H1 (cell line): ENCODE data around the gene SVIL. TPM values are rescaled to one million over a fixed set of nuclear protein-coding genes. Genes with fewer than 3 reads are reported as not detected.

Source experiments
- CTCF ChIA-PET: fragments of 300-600 bp; sonication (Branson Sonifier 250); formaldehyde crosslinking; loops from one replicate; lab custom pipeline; 2021; ENCODE audit not compliant: partially characterized antibody; lab: Charles Lee
- POLR2A ChIA-PET: fragments of 300-600 bp; sonication (Branson Sonifier 250); formaldehyde crosslinking; loops from one replicate; lab custom pipeline; 2021; ENCODE audit warnings: inconsistent platforms; ENCODE audit not compliant: partially characterized antibody; lab: Charles Lee
- DNase-seq, 2 experiments: peaks; one replicate each; pipeline versions ENCODE4 v3.0.0 to v3.0.0-alpha.2; 2010 to 2022; ENCODE audit warnings: low spot score in 2 of 2, low read depth in 1 of 2, mixed read lengths in 1 of 2
- FAIRE-seq: peaks from 2 replicates; lab custom pipeline; 2011; peaks lifted over from hg19 to GRCh38; lab: Jason Lieb, UNC
- H2AFZ ChIP-seq: 2 replicates; pipeline ENCODE4 v1.8.1; 2012; ENCODE audit warnings: low read length, inconsistent platforms
- H2AK5ac ChIP-seq: 2 replicates; pipeline ENCODE4 v1.6.1; 2013; ENCODE audit warnings: low read depth, low read length
- H2BK120ac ChIP-seq: replicated peaks from 2 replicates; pipeline ENCODE3; 2013; ENCODE audit warnings: low read depth, low read length, inconsistent platforms
- H2BK12ac ChIP-seq: 2 replicates; pipeline ENCODE4 v1.6.1; 2013; ENCODE audit warnings: low read depth, low read length
- H2BK15ac ChIP-seq: 2 replicates; pipeline ENCODE4 v1.6.1; 2013; ENCODE audit warnings: low read length
- H2BK20ac ChIP-seq: 2 replicates; pipeline ENCODE4 v1.6.1; 2013; ENCODE audit warnings: low read length
- H2BK5ac ChIP-seq: 2 replicates; pipeline ENCODE4 v1.6.1; 2013; ENCODE audit warnings: low read depth, low read length
- H3K14ac ChIP-seq: 2 replicates; pipeline ENCODE4 v1.6.1; 2013; ENCODE audit warnings: inconsistent platforms; ENCODE audit not compliant: insufficient read length
- H3K18ac ChIP-seq: 2 replicates; pipeline ENCODE4 v1.6.1; 2013; ENCODE audit warnings: low read length; ENCODE audit errors: extremely low read depth
- H3K23ac ChIP-seq: 2 replicates; pipeline ENCODE4 v1.6.1; 2013; ENCODE audit warnings: inconsistent platforms; ENCODE audit not compliant: insufficient read length
- H3K23me2 ChIP-seq: 2 replicates; pipeline ENCODE4 v1.6.1; 2013; ENCODE audit warnings: low read depth, low read length
- H3K27ac ChIP-seq: 2 replicates; pipeline ENCODE4 v1.6.1; 2011; ENCODE audit warnings: low read depth, low read length, inconsistent platforms
- H3K27me3 ChIP-seq, 4 experiments: replicated peaks in 1 of 4; 1 replicate in 1 of 4; 2 replicates in 3 of 4; pipeline versions ENCODE4 v1.6.1 to v1.8.1; 2011 to 2013; ENCODE audit warnings: low read length in 3 of 4, mild to moderate bottlenecking in 3 of 4, inconsistent platforms in 2 of 4, mixed read lengths in 2 of 4, moderate library complexity in 1 of 4; ENCODE audit not compliant: control insufficient read depth in 3 of 4, insufficient read depth in 3 of 4; ENCODE audit errors: extremely low read depth in 1 of 4
- H3K36me3 ChIP-seq, 4 experiments: 2 replicates each; pipeline versions ENCODE4 v1.6.1 to v1.8.1; 2011 to 2013; ENCODE audit warnings: mild to moderate bottlenecking in 4 of 4, low read length in 3 of 4, moderate library complexity in 2 of 4, control low read depth in 1 of 4, inconsistent platforms in 1 of 4; ENCODE audit not compliant: insufficient read depth in 4 of 4, control insufficient read depth in 2 of 4
- H3K4ac ChIP-seq: replicated peaks from 2 replicates; pipeline ENCODE3; 2013; ENCODE audit warnings: low read length, low read depth, mixed read lengths, inconsistent platforms; ENCODE audit not compliant: insufficient read length
- H3K4me1 ChIP-seq, 4 experiments: replicated peaks in 1 of 4; 1 replicate in 1 of 4; 2 replicates in 3 of 4; pipeline versions ENCODE4 v1.6.1 to v1.8.1; 2011 to 2013; ENCODE audit warnings: low read length in 3 of 4, inconsistent platforms in 2 of 4, mixed read lengths in 1 of 4; ENCODE audit not compliant: insufficient read depth in 4 of 4, control insufficient read depth in 3 of 4
- H3K4me2 ChIP-seq, 2 experiments: 2 replicates each; pipeline versions ENCODE4 v1.6.1 to v1.8.1; 2011 to 2013; ENCODE audit warnings: low read depth in 2 of 2, low read length in 2 of 2, control low read depth in 1 of 2, inconsistent platforms in 1 of 2, mild to moderate bottlenecking in 1 of 2; ENCODE audit not compliant: insufficient read depth in 1 of 2
- H3K4me3 ChIP-seq, 4 experiments: fragments of 200-600, 300-600 bp in 1 of 4; sonication (generic), shearing (Covaris generic), sonication (Bioruptor Twin) in 1 of 4; 2 replicates each; pipeline versions ENCODE4 v1.5.1 to v1.8.1; 2011 to 2016; ENCODE audit warnings: low read length in 4 of 4, low read depth in 3 of 4, control low read depth in 2 of 4, inconsistent platforms in 2 of 4, mild to moderate bottlenecking in 2 of 4, mixed read lengths in 1 of 4, moderate library complexity in 1 of 4; ENCODE audit not compliant: insufficient read depth in 2 of 4; ENCODE audit errors: extremely low read depth in 1 of 4
- H3K56ac ChIP-seq: replicated peaks from 2 replicates; pipeline ENCODE3; 2013; ENCODE audit warnings: low read depth, mild to moderate bottlenecking, mixed read lengths, low read length, inconsistent platforms; ENCODE audit not compliant: insufficient read length
- H3K79me1 ChIP-seq: 2 replicates; pipeline ENCODE4 v1.6.1; 2013; ENCODE audit warnings: low read depth, low read length, control low read depth
- H3K79me2 ChIP-seq, 2 experiments: 2 replicates each; pipeline versions ENCODE4 v1.6.1 to v1.8.1; 2012 to 2013; ENCODE audit warnings: low read length in 2 of 2, mild to moderate bottlenecking in 2 of 2, inconsistent platforms in 1 of 2; ENCODE audit not compliant: insufficient read depth in 2 of 2, control insufficient read depth in 1 of 2
- H3K9ac ChIP-seq, 4 experiments: replicated peaks in 1 of 4; 1 replicate in 1 of 4; 2 replicates in 3 of 4; pipeline versions ENCODE4 v1.6.1 to v1.8.1; 2011 to 2013; ENCODE audit warnings: low read depth in 3 of 4, low read length in 3 of 4, control low read depth in 2 of 4, mild to moderate bottlenecking in 2 of 4, moderate library complexity in 2 of 4, inconsistent platforms in 1 of 4; ENCODE audit errors: extremely low read depth in 1 of 4
- H3K9me3 ChIP-seq, 2 experiments: 2 replicates each; pipeline versions ENCODE4 v1.6.1 to v1.8.1; 2012 to 2013; ENCODE audit warnings: mild to moderate bottlenecking in 2 of 2, moderate library complexity in 2 of 2, control low read depth in 1 of 2, inconsistent platforms in 1 of 2, low read depth in 1 of 2, low read length in 1 of 2, mixed read lengths in 1 of 2; ENCODE audit not compliant: insufficient read depth in 2 of 2
- H4K20me1 ChIP-seq, 2 experiments: replicated peaks in 1 of 2; 2 replicates each; pipeline versions ENCODE3 to v1.8.1; 2011 to 2013; ENCODE audit warnings: inconsistent platforms in 2 of 2, low read length in 2 of 2, mild to moderate bottlenecking in 1 of 2; ENCODE audit not compliant: insufficient read depth in 2 of 2, control insufficient read depth in 1 of 2
- H4K5ac ChIP-seq: 2 replicates; pipeline ENCODE4 v1.6.1; 2013; ENCODE audit warnings: low read length, low read depth, mixed read lengths, inconsistent platforms; ENCODE audit not compliant: insufficient read length
- H4K8ac ChIP-seq: 2 replicates; pipeline ENCODE4 v1.8.0; 2013; ENCODE audit warnings: mild to moderate bottlenecking, moderate library complexity, low read length, inconsistent platforms; ENCODE audit not compliant: insufficient read depth; ENCODE audit errors: extremely low read depth
- H4K91ac ChIP-seq: replicated peaks from 2 replicates; pipeline ENCODE3; 2013; ENCODE audit warnings: low read length, mixed read lengths, inconsistent platforms; ENCODE audit not compliant: insufficient read length
- CHD1 ChIP-seq: IDR thresholded peaks from 2 replicates; pipeline ENCODE4 v1.6.1; 2012; ENCODE audit warnings: low read depth, low read length, improper control_type of control experiment
- CHD2 ChIP-seq: IDR thresholded peaks from 2 replicates; pipeline ENCODE4 v1.6.1; 2012; ENCODE audit warnings: low read length, improper control_type of control experiment
- CTBP2 ChIP-seq: IDR thresholded peaks from 2 replicates; pipeline ENCODE4 v1.7.0; 2011; ENCODE audit warnings: borderline replicate concordance, mild to moderate bottlenecking, moderate library complexity, mixed read lengths, low read length; ENCODE audit not compliant: insufficient read depth, insufficient read length
- EGR1 ChIP-seq: IDR thresholded peaks from 2 replicates; pipeline ENCODE4 v1.6.1; 2011; ENCODE audit warnings: low read depth, low read length, borderline replicate concordance
- GABPA ChIP-seq: IDR thresholded peaks from 2 replicates; pipeline ENCODE4 v1.6.1; 2011; ENCODE audit warnings: mild to moderate bottlenecking, low read length, moderate library complexity, borderline replicate concordance; ENCODE audit not compliant: insufficient read depth
- JUND ChIP-seq: IDR thresholded peaks from 2 replicates; pipeline ENCODE4 v1.6.1; 2011; ENCODE audit warnings: mild to moderate bottlenecking, improper control_type of control experiment, low read length
- NANOG ChIP-seq: IDR thresholded peaks from 2 replicates; pipeline ENCODE4 v1.6.1; 2011; ENCODE audit warnings: low read length, low read depth, mild to moderate bottlenecking, inconsistent platforms; ENCODE audit not compliant: insufficient read depth, poor library complexity, severe bottlenecking
- POLR2A ChIP-seq, 2 experiments: IDR thresholded peaks; 1 replicate in 1 of 2; 2 replicates in 1 of 2; pipeline ENCODE4 v1.6.1; 2011; ENCODE audit warnings: low read depth in 2 of 2, low read length in 2 of 2, mild to moderate bottlenecking in 2 of 2; ENCODE audit errors: control extremely low read depth in 1 of 2
- RNF2 ChIP-seq: fragments of 200-900, 300-1000 bp; sonication (generic); IDR thresholded peaks from 2 replicates; pipeline ENCODE4 v1.7.1; 2016; ENCODE audit warnings: borderline replicate concordance, low read depth, mild to moderate bottlenecking, antibody characterized with exemption, low read length; ENCODE audit not compliant: poor library complexity, severe bottlenecking; ENCODE audit errors: missing control alignments
- SIN3A ChIP-seq, 2 experiments: IDR thresholded peaks in 1 of 2; conservative IDR thresholded peaks in 1 of 2; 2 replicates each; pipeline ENCODE4 v1.6.1; 2011 to 2012; ENCODE audit warnings: low read length in 2 of 2, improper control_type of control experiment in 1 of 2, low read depth in 1 of 2, mild to moderate bottlenecking in 1 of 2
- SRF ChIP-seq: IDR thresholded peaks from 2 replicates; pipeline ENCODE4 v1.6.1; 2011; ENCODE audit warnings: mild to moderate bottlenecking, low read depth, low read length, moderate library complexity
- TEAD4 ChIP-seq: IDR thresholded peaks from 2 replicates; pipeline ENCODE4 v1.6.1; 2012; ENCODE audit warnings: low read depth, low read length, inconsistent platforms, mixed read lengths
- YY1 ChIP-seq: IDR thresholded peaks from 2 replicates; pipeline ENCODE4 v1.6.1; 2011; ENCODE audit warnings: low read depth, mild to moderate bottlenecking, low read length
- WGBS, 2 experiments: shearing (Covaris generic) in 1 of 2; methylation state at CpG; one replicate each; pipeline versions ENCODE4 v1.1.6 to v1.1.7; 2013 to 2015; ENCODE audit warnings: low lambda C conversion rate in 2 of 2, mixed read lengths in 2 of 2, inconsistent platforms in 1 of 2, low coverage in 1 of 2, missing lambda C conversion rate in 1 of 2; ENCODE audit not compliant: insufficient replicate concordance in 2 of 2, insufficient coverage in 1 of 2, insufficient read length in 1 of 2; ENCODE audit errors: extremely low coverage in 1 of 2, missing lambda C conversion rate in 1 of 2; 5-methylcytosine and 5-hydroxymethylcytosine counted together
- polyA plus RNA-seq, 7 experiments: library from polyadenylated mRNA; depleted of rRNA in 3 of 7; stranded (reverse) in 5 of 7; unstranded in 2 of 7; fragments of >200 nt in 5 of 7; fragments of 200-250 nt in 2 of 7; gene quantifications; 1 replicate in 5 of 7; 2 replicates in 1 of 7; 4 replicates in 1 of 7; pipeline versions ENCODE4 v1.2.1 to v1.2.3, GENCODE V29; 2011 to 2013; ENCODE audit warnings: missing spikeins in 2 of 7, mixed read lengths in 2 of 7
- total RNA-seq: library from RNA; stranded (reverse); fragmentation: NEBNext Ultra II Directional; extraction: Animal tissue kit (Norgen Biotek cat#: 25700); gene quantifications from 2 replicates; pipeline ENCODE4 v1.2.1, GENCODE V29; 2021

Gene SVIL
- total and polyA plus RNA-seq, 2 of the 8 experiments (the other 6 are each of a cell fraction or from before 2014, with no cell fraction given) = 4.7 to 15.4 TPM

DNA sequence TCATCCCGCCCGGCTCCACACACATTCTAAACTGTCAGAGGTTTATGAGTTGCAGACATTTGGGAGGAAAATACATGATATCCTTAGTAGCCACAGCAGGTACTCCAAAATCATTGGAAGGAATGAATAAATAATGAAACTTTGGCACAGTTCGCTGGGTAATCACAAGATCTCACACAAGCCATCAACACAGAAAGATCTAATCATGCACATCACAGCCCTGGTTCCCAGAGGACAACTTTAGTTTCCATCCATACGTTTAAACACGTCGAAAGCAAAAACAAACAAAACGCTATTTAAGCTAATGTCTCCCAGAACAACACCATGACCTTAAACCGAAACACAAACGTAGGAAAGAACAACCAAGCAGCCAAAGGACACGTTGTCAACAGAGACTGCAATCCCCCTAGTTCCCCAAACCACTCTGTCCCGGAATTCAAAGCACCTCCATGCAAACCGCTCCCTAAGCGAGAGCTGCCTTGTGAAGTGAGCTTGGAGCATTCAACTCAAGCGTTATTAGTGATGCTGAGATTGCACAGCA is 12.3 kb downstream of the SVIL start:
- Histone ChIP-seq H3K9ac (no peak overlapping the region), H4K91ac (peak overlapping the region; percentile 27), H4K20me1 (no peaks in the 10 kb centered on the region), H2BK15ac (0 out of 2 replicates have a peak overlapping the region, but pooled peaks have one; percentile 61), H3K23ac (no peak overlapping the region), H3K79me2 (peaks cover 0 to 13% of the 10 kb centered on the region in 2 experiments; a peak in 2 of 4 replicates), H2BK120ac (peak overlapping the region; percentile 31), H3K23me2 (0 out of 2 replicates have a peak, but pooled peaks cover 2% of the 10 kb centered on the region), H3K4me3 (no peak overlapping the region), H2BK12ac (peak overlapping the region; percentile 90; the same call in 1 of the 2 replicates), H3K79me1 (no peaks in the 10 kb centered on the region), H2BK20ac (no peak overlapping the region), H2AFZ (no peak overlapping the region), H2BK5ac (0 out of 2 replicates have a peak overlapping the region, but pooled peaks have one; percentile 61), H3K4me1 (peaks cover 3 to 17% (median 11%) of the 10 kb centered on the region in 4 experiments), H4K8ac (no peak overlapping the region), H3K18ac (no peak overlapping the region; the same call in 1 of the 2 replicates), H3K9me3 (no peaks in the 10 kb centered on the region), H3K27ac (no peak overlapping the region), H3K4ac (peak overlapping the region; percentile 21), H4K5ac (no peak overlapping the region), H3K4me2 (no peak overlapping the region), H3K14ac (no peak overlapping the region), H3K36me3 (no peaks in the 10 kb centered on the region), H3K27me3 (no peaks in the 10 kb centered on the region), H2AK5ac (no peak overlapping the region; the same call in 1 of the 2 replicates), H3K56ac (peak overlapping the region; percentile 26)
- no peak for DNase-seq
- ChIA-PET POLR2A (no interaction called here), CTCF (interaction anchor here (0.8 to 1.7 kb wide), 4 partner anchors 10 to 87 kb away, joined by 3 to 5 read pairs (median 4); partner anchors contain the start of gene SVIL)
- peak; percentile 62 for FAIRE-seq
- 88% methylated on average over 14 of the region's 14 CpGs; no CpG with 5 or more reads in 1 of the 2 experiments for WGBS, 2 experiments
- no peak for TF ChIP-seq YY1
- TF ChIP-seq RNF2 = no peak
- TF ChIP-seq SRF = no peak
- no peak for TF ChIP-seq CTBP2
- TF ChIP-seq SIN3A (conservative IDR thresholded peaks at IDR 0.05 in 1 of 2, IDR thresholded peaks at IDR 0.05 in 1 of 2; ENCODE audit: low read depth in 1 of 2, low read length in 2 of 2) = no peak
- TF ChIP-seq POLR2A (IDR thresholded peaks at IDR 0.05; ENCODE audit: control extremely low read depth in 1 of 2, low read depth in 2 of 2, low read length in 2 of 2) = no peak
- TF ChIP-seq NANOG = no peak
- no peak for TF ChIP-seq JUND
- TF ChIP-seq TEAD4 = no peak
- TF ChIP-seq EGR1 = no peak
- no peak for TF ChIP-seq CHD1
- no peak for TF ChIP-seq CHD2
- TF ChIP-seq GABPA = no peak
